ENCODE measurements around the gene ACVR1B. TPM values are rescaled to one million over a fixed set of nuclear protein-coding genes. Genes with fewer than 3 reads are reported as not detected.
A peak's percentile ranks its signal among the peaks of the same experiment; 100 is the strongest.

ACVR1B gene
- total RNA-seq, 1 donor from 2014 or later: 13.8 TPM

DNA sequence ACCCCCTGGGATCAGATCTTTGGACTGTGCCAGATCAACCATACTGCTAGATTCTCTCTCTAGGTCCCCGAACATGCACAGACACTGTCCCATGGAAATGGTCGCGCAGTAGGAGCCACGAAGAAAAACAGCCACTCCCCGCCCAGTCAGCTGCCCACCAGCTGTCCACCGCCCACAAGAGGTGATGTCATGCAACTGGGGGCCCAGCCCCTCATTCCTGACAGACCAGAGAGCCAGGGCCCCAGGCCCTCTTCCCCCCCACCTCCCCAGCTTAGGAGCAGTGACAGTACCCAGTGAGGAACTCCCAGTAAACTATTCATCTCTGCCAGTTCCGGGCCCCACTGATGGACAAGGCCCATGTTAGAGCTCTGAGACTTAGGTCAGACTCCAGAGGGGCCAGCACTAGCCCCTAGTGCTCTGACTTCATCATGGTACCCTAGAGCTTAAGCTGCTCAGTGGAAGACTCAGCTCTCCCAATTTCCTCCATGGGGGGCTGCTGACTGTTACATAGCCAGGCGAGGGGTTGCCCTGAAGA is 51.6 kb downstream of the ACVR1B start:
- DNase-seq (ENCODE audit: low spot score): no peak
- Mint-ChIP-seq H3K9me3 (no peaks in the 10 kb centered on the region), H3K27ac (no peak overlapping the region), H3K4me3 (no peak overlapping the region), H3K27me3 (ENCODE audit: insufficient read depth, low read depth) (peaks cover 22% of the 10 kb centered on the region), H3K36me3 (peaks cover 18% of the 10 kb centered on the region), H3K4me1 (peaks cover 31% of the 10 kb centered on the region)
- H3K9me3 ChIP-seq (ENCODE audit: low read depth): no peaks in the 10 kb centered on the region
- peaks cover 16% of the 10 kb centered on the region for H3K4me1 ChIP-seq
- no peaks in the 10 kb centered on the region for H3K36me3 ChIP-seq
- no peak overlapping the region for H3K27ac ChIP-seq
- H3F3A ChIP-seq (ENCODE audit: low read depth): no peaks in the 10 kb centered on the region
- no peak overlapping the region for H3K9ac ChIP-seq
- no peak overlapping the region for H2AFZ ChIP-seq (replicated peaks)
- TF ChIP-seq CTCF (IDR thresholded peaks at IDR 0.05) (no peak), EZH2 (IDR thresholded peaks at IDR 0.05) (no peak), EZH2phosphoT487 (IDR thresholded peaks at IDR 0.05) (no peak)
- H3K4me2 ChIP-seq: no peak overlapping the region
- H4K20me1 ChIP-seq (ENCODE audit: low read depth): no peaks in the 10 kb centered on the region
- peaks cover 40% of the 10 kb centered on the region for H3K27me3 ChIP-seq
- no peaks in the 10 kb centered on the region for H3K79me2 ChIP-seq (ENCODE audit: low read depth)
- no peak overlapping the region for H3K4me3 ChIP-seq

DNA sequence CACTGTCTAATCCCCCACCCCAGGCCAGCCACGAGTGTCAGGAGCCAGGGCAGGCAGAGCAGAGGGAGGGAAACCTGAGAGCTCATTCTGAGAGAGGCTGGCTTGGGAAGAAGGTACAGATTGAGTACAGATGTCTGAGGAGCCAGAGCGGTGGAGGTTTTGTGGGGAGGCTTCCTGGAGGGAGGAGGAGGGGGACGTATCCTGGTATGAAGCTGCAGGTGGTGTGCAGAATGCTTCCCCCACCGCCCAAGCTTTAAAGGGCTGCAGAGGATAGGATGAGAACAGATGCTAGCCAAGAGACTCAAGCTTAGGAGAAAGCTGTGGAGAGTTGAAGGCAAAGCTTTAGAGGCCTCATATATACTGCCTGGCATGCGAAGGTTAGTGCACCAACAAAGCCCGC is 52.1 kb downstream of the ACVR1B start:
- Mint-ChIP-seq H3K36me3 (peaks cover 14% of the 10 kb centered on the region), H3K27ac (no peak overlapping the region), H3K4me1 (peaks cover 35% of the 10 kb centered on the region), H3K27me3 (ENCODE audit: insufficient read depth, low read depth) (peaks cover 23% of the 10 kb centered on the region), H3K9me3 (no peaks in the 10 kb centered on the region), H3K4me3 (no peak overlapping the region)
- Histone ChIP-seq H3K4me3 (no peak overlapping the region), H3K9me3 (ENCODE audit: low read depth) (no peaks in the 10 kb centered on the region), H3K36me3 (no peaks in the 10 kb centered on the region), H3K4me1 (peaks cover 16% of the 10 kb centered on the region), H4K20me1 (ENCODE audit: low read depth) (no peaks in the 10 kb centered on the region), H2AFZ (replicated peaks) (no peak overlapping the region), H3K9ac (no peak overlapping the region), H3K79me2 (ENCODE audit: low read depth) (no peaks in the 10 kb centered on the region), H3F3A (ENCODE audit: low read depth) (no peaks in the 10 kb centered on the region), H3K27ac (no peak overlapping the region), H3K27me3 (peaks cover 45% of the 10 kb centered on the region), H3K4me2 (no peak overlapping the region)
- TF ChIP-seq CTCF (IDR thresholded peaks at IDR 0.05) (no peak), EZH2phosphoT487 (IDR thresholded peaks at IDR 0.05) (no peak), EZH2 (IDR thresholded peaks at IDR 0.05) (no peak)
- no peak for DNase-seq (ENCODE audit: low spot score)

- H3K27ac ChIP-seq: no peak overlapping the region
- no peaks in the 10 kb centered on the region for H4K20me1 ChIP-seq (ENCODE audit: low read depth)
- no peaks in the 10 kb centered on the region for H3K79me2 ChIP-seq (ENCODE audit: low read depth)
- H3K4me1 ChIP-seq: peaks cover 16% of the 10 kb centered on the region
- Mint-ChIP-seq H3K9me3 (no peaks in the 10 kb centered on the region), H3K27ac (peak overlapping the region; percentile 42), H3K36me3 (peaks cover 14% of the 10 kb centered on the region), H3K27me3 (ENCODE audit: insufficient read depth, low read depth) (peaks cover 26% of the 10 kb centered on the region), H3K4me3 (no peak overlapping the region), H3K4me1 (peaks cover 38% of the 10 kb centered on the region)
- TF ChIP-seq EZH2 (IDR thresholded peaks at IDR 0.05): no peak
- TF ChIP-seq CTCF (IDR thresholded peaks at IDR 0.05): peak; percentile 75
- no peak overlapping the region for H3K4me3 ChIP-seq
- H3K9me3 ChIP-seq (ENCODE audit: low read depth): no peaks in the 10 kb centered on the region
- peaks cover 49% of the 10 kb centered on the region for H3K27me3 ChIP-seq
- H3K4me2 ChIP-seq: no peak overlapping the region
- peak; percentile 84 for DNase-seq (ENCODE audit: low spot score)
- no peaks in the 10 kb centered on the region for H3K36me3 ChIP-seq
- H3F3A ChIP-seq (ENCODE audit: low read depth): no peaks in the 10 kb centered on the region
- H2AFZ ChIP-seq (replicated peaks): no peak overlapping the region
- H3K9ac ChIP-seq: no peak overlapping the region
These were observed 52.6 kb downstream of the ACVR1B start for GRCh38 chr12:52004042-52004648.
